BE2C (cell line): ENCODE measurements around the gene AKAP9. TPM values are rescaled to one million over a fixed set of nuclear protein-coding genes. Genes with fewer than 3 reads are reported as not detected.
"Not testable (repeated sequence)": the region's sequence is repeated elsewhere in the genome, so short reads cannot be mapped to it uniquely, and the experiment has no call there.

Experiments
- DNase-seq: peaks from one replicate; pipeline ENCODE4 v3.0.0-alpha.2; 2020
- H3K27me3 ChIP-seq: fragments of 250-450 bp; sonication (Bioruptor Pico); 2 replicates; pipeline ENCODE4 v1.5.1; 2020; ENCODE audit warnings: mild to moderate bottlenecking
- H3K36me3 ChIP-seq: fragments of 250-450 bp; sonication (Bioruptor Pico); 2 replicates; pipeline ENCODE4 v1.5.1; 2020; ENCODE audit warnings: mild to moderate bottlenecking
- H3K4me1 ChIP-seq: fragments of 250-450 bp; sonication (Bioruptor Pico); 2 replicates; pipeline ENCODE4 v1.5.1; 2020
- H3K4me3 ChIP-seq: 2 replicates; pipeline ENCODE4 v1.5.1; 2011; ENCODE audit warnings: low read depth, low read length
- H3K9me3 ChIP-seq: fragments of 250-450 bp; sonication (Bioruptor Pico); 2 replicates; pipeline ENCODE4 v1.5.1; 2020
- CTCF ChIP-seq: IDR thresholded peaks from 2 replicates; pipeline ENCODE4 v1.5.1; 2012; ENCODE audit warnings: mild to moderate bottlenecking, low read depth, low read length
- polyA plus RNA-seq: library from polyadenylated mRNA; unstranded; fragments of >200 nt; gene quantifications from one replicate; pipeline ENCODE4 v1.2.1, GENCODE V29; 2012; ENCODE audit warnings: low read depth, missing spikeins; ENCODE audit not compliant: insufficient read length, insufficient read depth

The AKAP9 gene
- polyA plus RNA-seq: 17.4 TPM

- H3K36me3 ChIP-seq: no peaks in the 10 kb centered on the region
- peak within 1 kb of the TSS; percentile 94 for H3K4me3 ChIP-seq
- peak; percentile 86 for DNase-seq
- H3K4me1 ChIP-seq: no peaks in the 10 kb centered on the region
- H3K27me3 ChIP-seq: no peaks in the 10 kb centered on the region
- H3K9me3 ChIP-seq: no peaks in the 10 kb centered on the region
- TF ChIP-seq CTCF: no peak
Measured at GRCh38 chr7:91940572-91941341, at the start of gene AKAP9. Gene AKAP9, plus strand, starts transcription at chr7:91940862. Its CDS starts 238 bp downstream, at chr7:91941100.

DNA sequence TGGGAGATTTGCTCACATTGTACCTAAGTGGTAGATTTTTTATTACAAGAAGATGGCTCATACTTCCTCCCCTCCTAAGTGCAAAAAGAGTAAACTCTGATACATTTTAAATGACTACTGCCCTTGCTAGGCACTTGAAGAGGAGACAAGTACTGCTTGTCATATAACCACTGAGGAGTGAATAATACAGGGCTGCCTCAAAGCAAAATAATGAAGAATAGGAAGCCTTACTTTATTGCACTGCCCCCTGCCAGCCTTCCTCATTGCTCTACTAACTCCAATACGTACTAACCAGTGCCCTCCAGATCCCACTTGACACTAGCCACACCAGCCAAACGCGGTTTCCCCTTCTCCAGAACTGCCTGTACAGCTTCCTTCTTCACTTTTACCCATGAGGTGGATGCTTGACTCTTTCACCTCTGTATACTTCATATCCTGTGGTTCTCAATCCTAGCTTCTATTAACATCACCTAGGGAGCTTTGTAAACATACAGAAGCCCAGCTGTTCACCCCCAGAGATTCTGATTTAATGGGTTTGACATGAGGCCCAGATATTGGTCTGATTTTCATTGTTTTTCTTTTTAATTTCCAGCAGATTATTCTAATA is 48.5 kb upstream of the AKAP9 start:
- no peak for TF ChIP-seq CTCF

DNA sequence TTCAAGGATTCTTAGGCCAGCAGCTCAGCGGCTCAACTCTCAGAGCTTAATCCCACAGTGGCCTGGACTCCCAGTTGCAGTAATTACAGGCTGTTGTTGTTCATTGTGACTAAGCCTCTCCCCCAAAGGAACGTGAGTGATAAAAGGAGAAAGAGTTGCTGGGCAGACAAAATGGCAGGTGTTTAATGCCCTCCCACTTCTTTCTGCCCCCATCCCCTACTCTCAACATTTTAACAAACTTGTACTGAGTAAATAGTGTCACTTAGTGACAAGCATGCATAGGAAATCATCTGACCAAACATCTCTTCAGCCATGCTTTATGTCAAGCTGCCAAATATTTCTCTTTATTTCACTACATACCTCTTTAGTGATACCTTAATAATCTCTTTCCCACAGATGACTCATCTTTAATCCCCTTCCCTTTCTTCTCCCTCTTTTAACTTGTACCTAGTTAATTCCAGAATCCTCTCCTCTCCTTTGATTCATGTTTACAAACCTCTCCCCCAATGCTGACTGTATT is 47.8 kb upstream of the AKAP9 start:
- peaks cover 6% of the 10 kb centered on the region; the same call in 1 of the 2 replicates for H3K27me3 ChIP-seq
- no peak for DNase-seq
- H3K36me3 ChIP-seq: no peaks in the 10 kb centered on the region
- TF ChIP-seq CTCF: no peak
- no peak overlapping the region for H3K4me3 ChIP-seq
- H3K9me3 ChIP-seq: no peaks in the 10 kb centered on the region
- H3K4me1 ChIP-seq: no peaks in the 10 kb centered on the region

More for the DNA sequence above, 48.5 kb upstream of the AKAP9 start:
- H3K27me3 ChIP-seq: peaks cover 6% of the 10 kb centered on the region; the same call in 1 of the 2 replicates
- no peaks in the 10 kb centered on the region for H3K9me3 ChIP-seq
- no peaks in the 10 kb centered on the region for H3K36me3 ChIP-seq
- H3K4me3 ChIP-seq: no peak overlapping the region
- H3K4me1 ChIP-seq: no peaks in the 10 kb centered on the region
- no peak for DNase-seq

DNA sequence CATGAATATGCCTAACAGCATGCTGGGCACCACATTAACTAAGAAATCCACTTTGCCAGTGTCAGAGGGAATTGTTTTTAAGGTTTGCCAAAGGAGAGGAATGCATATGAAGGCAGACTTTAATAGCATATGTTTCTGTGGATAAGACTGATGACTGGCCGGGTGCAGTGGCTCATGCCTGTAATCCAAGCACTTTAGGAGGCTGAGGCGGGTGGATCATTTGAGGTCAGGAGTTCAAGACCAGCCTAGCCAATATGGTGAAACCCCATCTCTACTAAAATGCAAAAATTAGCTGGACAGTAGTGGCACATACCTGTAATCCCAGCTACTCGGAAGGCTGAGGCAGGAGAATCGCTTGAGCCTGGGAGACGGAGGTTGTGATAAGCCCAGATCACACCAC is 47.0 kb upstream of the AKAP9 start:
- H3K4me1 ChIP-seq, H3K9me3 ChIP-seq, DNase-seq, H3K27me3 ChIP-seq, H3K4me3 ChIP-seq, H3K36me3 ChIP-seq: not testable (repeated sequence)

- Histone ChIP-seq H3K4me1 (no peaks in the 10 kb centered on the region), H3K36me3 (no peaks in the 10 kb centered on the region), H3K9me3 (no peaks in the 10 kb centered on the region), H3K4me3 (no peak overlapping the region), H3K27me3 (peaks cover 6% of the 10 kb centered on the region)
- TF ChIP-seq CTCF: no peak
- DNase-seq: no peak
Measured at GRCh38 chr7:91894781-91895480, 45.7 kb upstream of the AKAP9 start.

DNA sequence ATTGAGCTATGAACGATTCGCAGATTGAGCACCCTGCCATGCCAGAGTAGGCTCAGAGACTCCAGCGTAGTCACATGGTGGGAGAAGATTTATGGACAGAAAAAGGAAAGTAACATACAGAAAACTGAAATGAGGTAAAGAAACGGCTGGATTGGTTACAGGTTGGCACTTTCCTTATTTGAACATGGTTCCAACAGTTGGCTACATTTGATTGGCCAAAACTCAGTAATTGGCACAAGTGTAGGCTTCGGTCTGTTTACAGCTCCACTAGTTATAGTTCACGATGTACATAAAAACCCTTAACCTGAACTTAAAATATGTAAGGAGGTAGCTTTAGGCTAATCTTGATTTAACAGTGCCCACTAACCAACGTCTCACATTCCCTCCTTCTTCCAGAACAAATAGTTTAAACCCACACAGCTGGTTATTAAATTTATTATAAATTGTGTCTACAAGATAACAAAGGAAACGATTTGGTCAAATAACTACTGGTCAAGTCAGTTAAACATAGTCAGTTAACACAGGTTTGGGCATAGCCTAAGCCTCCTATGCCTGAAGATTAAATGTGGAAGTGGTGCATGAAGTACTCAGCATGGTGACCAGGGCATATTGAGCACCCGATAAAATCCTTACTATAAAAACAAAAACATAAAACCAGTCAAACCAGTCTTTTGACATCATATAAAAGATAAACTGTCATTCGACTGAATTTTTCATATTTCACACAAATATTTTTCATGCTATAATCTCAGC is 42.2 kb upstream of the AKAP9 start:
- Histone ChIP-seq H3K4me1 (no peaks in the 10 kb centered on the region), H3K36me3 (no peaks in the 10 kb centered on the region), H3K4me3 (no peak overlapping the region), H3K9me3 (no peaks in the 10 kb centered on the region), H3K27me3 (peaks cover 6% of the 10 kb centered on the region)
- DNase-seq: no peak
- TF ChIP-seq CTCF: no peak
